Measurements from ENCODE around the gene CSGALNACT2.

Gene CSGALNACT2

GRCh38 chr10:43156590-43157341, 18.5 kb downstream of the CSGALNACT2 start:
- no peak for ATAC-seq (ENCODE audit: insufficient read depth, low read depth)
- Histone ChIP-seq H2AFZ (ENCODE audit: low read depth, low read length) (no peak overlapping the region), H3K79me2 (ENCODE audit: insufficient read depth, low read length) (peaks cover 89% of the 10 kb centered on the region), H3K9me3 (ENCODE audit: insufficient read depth, low read length, severe bottlenecking) (no peaks in the 10 kb centered on the region), H3K4me1 (ENCODE audit: insufficient read depth, low read length) (no peaks in the 10 kb centered on the region; the same call in 1 of the 2 replicates), H3K4me3 (ENCODE audit: low read depth in 1 of 2, low read length in 2 of 2) (no peak overlapping the region), H3K9ac (ENCODE audit: low read depth, low read length) (no peak overlapping the region), H4K20me1 (ENCODE audit: insufficient read depth, low read length) (peaks cover 26% of the 10 kb centered on the region), H3K36me3 (ENCODE audit: insufficient read depth, low read length) (peaks cover 13% of the 10 kb centered on the region), H3K27me3 (ENCODE audit: insufficient read depth, low read length, poor library complexity) (no peaks in the 10 kb centered on the region), H3K4me2 (ENCODE audit: insufficient read depth, low read length) (no peak overlapping the region), H3K27ac (ENCODE audit: low read length) (no peak overlapping the region)
- no peak for DNase-seq
- TF ChIP-seq EZH2 (IDR thresholded peaks at IDR 0.05; ENCODE audit: borderline replicate concordance, low read depth, low read length, severe bottlenecking) (no peak), CTCF (IDR thresholded peaks at IDR 0.05; ENCODE audit: borderline replicate concordance, extremely low read depth, low read length, poor library complexity, severe bottlenecking) (no peak)

GRCh38 chr10:43158636-43159035, 20.4 kb downstream of the CSGALNACT2 start:
- no peak overlapping the region for H3K4me2 ChIP-seq (ENCODE audit: insufficient read depth, low read length)
- no peaks in the 10 kb centered on the region for H3K27me3 ChIP-seq (ENCODE audit: insufficient read depth, low read length, poor library complexity)
- no peaks in the 10 kb centered on the region; the same call in 1 of the 2 replicates for H3K4me1 ChIP-seq (ENCODE audit: insufficient read depth, low read length)
- peaks cover 16% of the 10 kb centered on the region; the same call in 1 of the 2 replicates for H4K20me1 ChIP-seq (ENCODE audit: insufficient read depth, low read length)
- H2AFZ ChIP-seq (ENCODE audit: low read depth, low read length) = no peak overlapping the region
- no peak overlapping the region for H3K27ac ChIP-seq (ENCODE audit: low read length)
- no peak overlapping the region for H3K4me3 ChIP-seq (ENCODE audit: low read depth in 1 of 2, low read length in 2 of 2)
- TF ChIP-seq EZH2 (IDR thresholded peaks at IDR 0.05; ENCODE audit: borderline replicate concordance, low read depth, low read length, severe bottlenecking) = no peak
- TF ChIP-seq CTCF (IDR thresholded peaks at IDR 0.05; ENCODE audit: borderline replicate concordance, extremely low read depth, low read length, poor library complexity, severe bottlenecking) = no peak
- peaks cover 82% of the 10 kb centered on the region for H3K79me2 ChIP-seq (ENCODE audit: insufficient read depth, low read length)
- H3K9me3 ChIP-seq (ENCODE audit: insufficient read depth, low read length, severe bottlenecking) = no peaks in the 10 kb centered on the region
- H3K36me3 ChIP-seq (ENCODE audit: insufficient read depth, low read length) = peaks cover 31% of the 10 kb centered on the region
- H3K9ac ChIP-seq (ENCODE audit: low read depth, low read length) = no peak overlapping the region
- ATAC-seq (ENCODE audit: insufficient read depth, low read depth) = no peak
- no peak for DNase-seq

GRCh38 chr10:43160046-43160920, 22.0 kb downstream of the CSGALNACT2 start:
- Histone ChIP-seq H3K27me3 (ENCODE audit: insufficient read depth, low read length, poor library complexity) (no peaks in the 10 kb centered on the region), H2AFZ (ENCODE audit: low read depth, low read length) (no peak overlapping the region), H3K4me1 (ENCODE audit: insufficient read depth, low read length) (no peaks in the 10 kb centered on the region; the same call in 1 of the 2 replicates), H3K4me3 (ENCODE audit: low read depth in 1 of 2, low read length in 2 of 2) (no peak overlapping the region), H3K36me3 (ENCODE audit: insufficient read depth, low read length) (peaks cover 36% of the 10 kb centered on the region), H4K20me1 (ENCODE audit: insufficient read depth, low read length) (peaks cover 14% of the 10 kb centered on the region; the same call in 1 of the 2 replicates), H3K9me3 (ENCODE audit: insufficient read depth, low read length, severe bottlenecking) (no peaks in the 10 kb centered on the region), H3K27ac (ENCODE audit: low read length) (no peak overlapping the region), H3K79me2 (ENCODE audit: insufficient read depth, low read length) (peaks cover 71% of the 10 kb centered on the region), H3K9ac (ENCODE audit: low read depth, low read length) (no peak overlapping the region), H3K4me2 (ENCODE audit: insufficient read depth, low read length) (no peak overlapping the region)
- no peak for DNase-seq
- no peak for ATAC-seq (ENCODE audit: insufficient read depth, low read depth)
- TF ChIP-seq EZH2 (IDR thresholded peaks at IDR 0.05; ENCODE audit: borderline replicate concordance, low read depth, low read length, severe bottlenecking) = no peak
- no peak for TF ChIP-seq CTCF (IDR thresholded peaks at IDR 0.05; ENCODE audit: borderline replicate concordance, extremely low read depth, low read length, poor library complexity, severe bottlenecking)

All from DND-41 (cell line).